Measurements from ENCODE around the gene OSBP2.

OSBP2 gene

DNA sequence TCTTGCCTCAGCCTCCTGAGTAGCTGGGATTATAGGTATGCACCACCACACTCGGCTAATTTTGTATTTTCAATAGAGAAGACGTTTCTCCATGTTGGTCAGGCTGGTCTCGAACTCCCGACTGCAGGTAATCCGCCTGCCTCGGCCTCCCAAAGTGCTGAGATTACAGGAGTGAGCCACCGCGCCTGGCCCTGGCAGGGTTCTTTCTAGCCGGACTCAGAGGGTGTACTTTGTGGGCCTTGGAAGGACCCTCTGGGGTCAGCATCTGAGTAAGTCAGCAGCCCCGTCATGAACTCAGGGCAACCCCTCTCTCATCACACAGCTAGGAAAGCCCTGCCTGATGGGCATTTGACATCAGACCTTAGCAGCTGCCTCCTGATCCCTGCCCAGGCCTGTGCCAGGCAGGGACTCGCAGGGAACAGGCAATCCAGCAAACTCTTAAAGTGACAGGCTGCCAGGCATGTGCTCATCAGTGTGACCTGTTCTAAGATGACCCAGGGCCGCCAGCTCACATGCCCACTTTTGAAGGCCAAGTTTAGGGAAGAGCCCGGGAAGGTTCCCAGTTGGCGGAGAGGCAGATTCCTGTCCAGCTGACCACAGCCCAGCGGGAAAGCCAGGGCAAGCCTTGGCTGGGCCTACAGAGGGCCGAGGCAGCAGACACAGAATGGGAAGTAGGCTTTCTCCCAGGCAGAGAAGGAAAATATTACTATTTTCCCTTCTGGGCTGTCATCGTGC, 181.0 kb downstream of the OSBP2 start:
- H3K27ac ChIP-seq: no peak overlapping the region
- no peak for TF ChIP-seq ZFX (IDR thresholded peaks at IDR 0.05; ENCODE audit: borderline replicate concordance)
- TF ChIP-seq, protein P1, sequence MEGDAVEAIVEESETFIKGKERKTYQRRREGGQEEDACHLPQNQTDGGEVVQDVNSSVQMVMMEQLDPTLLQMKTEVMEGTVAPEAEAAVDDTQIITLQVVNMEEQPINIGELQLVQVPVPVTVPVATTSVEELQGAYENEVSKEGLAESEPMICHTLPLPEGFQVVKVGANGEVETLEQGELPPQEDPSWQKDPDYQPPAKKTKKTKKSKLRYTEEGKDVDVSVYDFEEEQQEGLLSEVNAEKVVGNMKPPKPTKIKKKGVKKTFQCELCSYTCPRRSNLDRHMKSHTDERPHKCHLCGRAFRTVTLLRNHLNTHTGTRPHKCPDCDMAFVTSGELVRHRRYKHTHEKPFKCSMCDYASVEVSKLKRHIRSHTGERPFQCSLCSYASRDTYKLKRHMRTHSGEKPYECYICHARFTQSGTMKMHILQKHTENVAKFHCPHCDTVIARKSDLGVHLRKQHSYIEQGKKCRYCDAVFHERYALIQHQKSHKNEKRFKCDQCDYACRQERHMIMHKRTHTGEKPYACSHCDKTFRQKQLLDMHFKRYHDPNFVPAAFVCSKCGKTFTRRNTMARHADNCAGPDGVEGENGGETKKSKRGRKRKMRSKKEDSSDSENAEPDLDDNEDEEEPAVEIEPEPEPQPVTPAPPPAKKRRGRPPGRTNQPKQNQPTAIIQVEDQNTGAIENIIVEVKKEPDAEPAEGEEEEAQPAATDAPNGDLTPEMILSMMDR (IDR thresholded peaks at IDR 0.05): no peak

DNA sequence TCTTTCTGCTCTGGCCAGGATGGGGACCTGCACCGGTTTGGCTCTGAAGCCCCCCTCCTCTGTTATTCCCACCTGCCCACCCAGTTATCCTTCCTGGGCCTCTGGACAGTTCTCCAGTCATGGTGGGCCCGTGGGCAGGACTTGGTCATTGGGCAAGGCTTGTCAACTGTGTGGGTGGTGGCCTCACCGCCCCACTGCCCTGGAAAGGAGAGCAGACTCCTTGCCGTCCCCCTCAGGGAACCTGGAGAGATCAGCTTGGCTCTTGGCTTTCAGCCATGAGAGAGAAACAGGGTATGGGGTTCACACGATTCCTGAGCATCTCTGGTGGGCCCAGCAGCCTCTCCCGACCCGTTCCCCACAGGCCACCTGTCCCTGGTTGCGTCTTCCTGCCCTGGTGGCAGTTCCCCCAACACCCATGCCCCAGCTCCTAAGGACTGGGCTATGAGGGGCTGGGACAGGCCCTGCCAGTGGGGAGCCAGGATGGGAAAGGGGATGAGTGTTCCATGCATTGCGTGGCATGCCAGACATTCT, 181.6 kb downstream of the OSBP2 start:
- no peak for TF ChIP-seq ZFX (IDR thresholded peaks at IDR 0.05; ENCODE audit: borderline replicate concordance)
- TF ChIP-seq, protein P1 (IDR thresholded peaks at IDR 0.05): no peak
- H3K27ac ChIP-seq: no peak overlapping the region

DNA sequence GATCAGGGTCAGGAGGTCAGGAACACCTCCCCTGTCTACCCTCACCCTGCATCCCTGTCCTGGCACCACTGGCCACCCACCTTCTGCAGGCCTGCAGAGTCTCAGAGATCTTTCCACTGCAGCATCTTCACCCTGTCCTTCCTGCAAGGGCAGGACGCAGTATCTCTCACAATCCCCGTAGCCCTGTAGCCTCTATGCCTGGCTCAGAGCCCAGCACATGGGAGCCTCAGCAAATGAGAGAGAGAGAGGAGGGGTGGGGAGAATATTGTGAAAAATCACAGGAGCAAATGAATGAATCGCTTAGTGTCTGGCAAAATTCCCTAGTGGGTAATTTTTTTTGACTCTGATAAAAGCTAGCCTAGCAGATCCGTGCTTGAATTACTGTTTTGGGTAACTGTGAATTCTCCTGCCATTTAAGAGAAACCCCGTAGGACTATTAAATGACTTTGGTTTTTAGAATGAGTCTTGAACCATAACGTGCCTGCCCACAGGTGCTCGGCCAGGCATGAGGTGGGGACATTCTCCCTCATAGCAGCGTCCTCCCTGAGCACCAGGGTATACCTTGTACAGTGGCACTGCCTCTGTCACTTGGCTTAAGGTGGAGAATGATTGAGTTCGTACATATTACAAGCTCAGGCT, 182.4 kb downstream of the OSBP2 start:
- no peak overlapping the region for H3K27ac ChIP-seq
- TF ChIP-seq ZFX (IDR thresholded peaks at IDR 0.05; ENCODE audit: borderline replicate concordance): no peak
- TF ChIP-seq, protein P1 (IDR thresholded peaks at IDR 0.05): no peak

DNA sequence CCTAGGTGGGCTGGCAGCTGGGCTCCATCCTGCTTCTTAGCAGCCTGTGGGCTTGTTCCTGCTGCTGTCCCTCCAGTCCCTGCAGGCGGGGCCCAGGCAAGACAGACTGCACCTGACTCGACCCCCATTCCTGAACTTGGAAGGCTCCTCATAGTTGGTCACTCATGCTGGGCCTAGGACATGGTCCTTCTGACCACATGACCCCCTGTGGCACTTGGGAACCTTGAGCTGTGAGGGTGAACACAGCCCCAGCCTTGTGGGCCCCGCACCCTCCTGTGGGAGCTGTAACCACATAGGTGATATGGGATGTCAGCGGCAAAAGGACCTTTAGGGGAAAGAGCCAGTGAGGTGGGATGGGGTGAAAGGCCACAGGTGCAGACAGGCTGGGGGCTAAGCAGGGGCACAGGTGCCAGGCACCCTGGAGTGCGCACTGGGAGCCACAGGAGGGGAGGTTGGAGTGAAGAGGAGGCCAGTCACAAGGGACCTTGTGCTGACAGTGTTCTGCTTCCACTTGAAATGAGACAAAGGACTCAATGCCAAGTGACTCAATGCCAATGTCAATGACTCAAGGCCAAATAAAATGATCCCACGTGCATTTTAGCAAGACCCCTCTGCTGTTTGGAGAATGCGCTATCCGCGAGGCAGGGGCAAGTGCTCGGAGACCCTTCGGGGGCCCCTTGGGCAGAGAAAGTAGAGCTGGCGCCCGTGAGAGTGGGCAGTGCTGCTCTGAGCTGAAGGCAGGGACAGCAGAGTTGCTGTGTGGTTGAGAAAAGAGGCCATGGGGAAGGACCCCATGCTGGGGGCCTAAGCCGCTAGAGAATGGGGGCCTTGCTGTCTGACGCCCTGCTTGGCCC, 183.2 kb downstream of the OSBP2 start:
- no peak overlapping the region for H3K27ac ChIP-seq

DNA sequence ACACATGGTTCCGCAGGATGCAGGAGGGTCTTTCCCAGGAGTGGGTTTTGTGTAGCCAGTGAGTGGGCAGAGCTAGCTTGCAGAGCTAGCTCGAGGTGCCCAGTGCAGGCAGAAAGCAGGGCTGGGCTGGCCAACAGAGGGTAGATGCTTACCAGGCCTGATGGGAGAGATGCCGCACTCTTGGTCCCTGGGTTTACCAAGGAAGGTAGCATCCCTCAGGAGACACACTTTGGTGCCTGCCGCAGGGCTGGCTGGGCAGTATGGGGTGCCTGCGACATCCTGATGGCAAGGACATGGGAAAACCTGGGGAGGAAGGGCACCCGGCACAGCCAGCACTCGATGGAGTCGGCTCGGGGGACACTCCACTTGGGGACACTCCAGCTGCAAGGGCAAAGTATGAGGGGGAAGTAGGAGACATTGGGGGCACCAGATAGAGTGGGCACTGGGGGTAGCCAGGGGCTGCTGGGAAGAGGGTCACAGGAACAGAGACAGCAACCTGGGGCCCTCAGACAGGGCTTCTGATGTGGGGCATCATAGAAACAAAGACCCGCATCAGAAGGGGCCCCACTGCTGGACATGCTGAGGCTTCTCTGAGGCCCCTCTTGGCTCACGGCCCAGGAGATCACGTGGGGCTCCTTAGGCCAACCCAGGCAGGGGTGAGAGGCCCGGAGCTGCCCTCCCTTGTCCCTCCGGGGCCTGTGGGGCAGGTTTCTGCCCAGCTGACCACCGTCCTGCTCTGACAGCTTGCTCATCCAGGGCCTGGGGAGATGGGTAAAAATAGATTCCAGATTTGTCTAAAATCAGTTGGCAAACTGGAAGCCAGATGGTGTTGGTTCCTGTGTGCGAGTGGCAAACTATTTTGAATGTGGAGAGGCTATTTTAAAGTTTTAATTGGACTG, 184.1 kb downstream of the OSBP2 start:
- TF ChIP-seq, protein P1 (IDR thresholded peaks at IDR 0.05): no peak
- TF ChIP-seq ZFX (IDR thresholded peaks at IDR 0.05; ENCODE audit: borderline replicate concordance): no peak
- no peak overlapping the region for H3K27ac ChIP-seq

More for the DNA sequence above, 183.2 kb downstream of the OSBP2 start:
- no peak for TF ChIP-seq ZFX (IDR thresholded peaks at IDR 0.05; ENCODE audit: borderline replicate concordance)
- TF ChIP-seq, protein P1 (IDR thresholded peaks at IDR 0.05): no peak

DNA sequence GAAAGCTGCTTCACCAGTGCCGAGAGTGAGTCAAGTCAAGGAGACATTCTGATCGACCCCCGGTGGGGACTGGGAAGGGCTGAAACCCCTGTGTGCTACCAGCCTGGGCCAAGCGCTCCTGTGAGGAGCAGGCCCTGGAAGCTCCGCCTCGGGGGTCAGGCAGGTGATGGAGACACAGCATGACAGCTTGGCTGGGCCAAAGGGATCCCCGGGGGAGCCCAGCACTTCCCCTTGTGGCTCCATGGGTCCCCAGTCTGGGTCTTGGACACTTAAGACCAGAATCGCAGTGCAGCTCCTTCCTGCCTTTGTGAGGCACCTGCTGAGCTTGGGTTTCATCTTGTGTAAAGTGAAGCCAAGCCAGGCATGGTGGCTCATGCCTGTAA, 184.7 kb downstream of the OSBP2 start:
- TF ChIP-seq, protein P1 (IDR thresholded peaks at IDR 0.05): no peak
- no peak for TF ChIP-seq ZFX (IDR thresholded peaks at IDR 0.05; ENCODE audit: borderline replicate concordance)
- H3K27ac ChIP-seq: no peak overlapping the region

Measured in 22Rv1 (cell line).